Stimulated activated CD4-positive, alpha-beta T cell treated with anti-CD3 and anti-CD28 coated beads, Interleukin-2, amount 100 ng/mL, for 48 hours (primary cell): ENCODE data around the gene NR4A3.

Experiments used
- DNase-seq, 2 donors: peaks; one replicate each; pipeline ENCODE4 v3.0.0-alpha.2; 2020

NR4A3 gene

GRCh38 chr9:99889120-99889519 lies 67.4 kb downstream of the NR4A3 start:
- no peak for DNase-seq

GRCh38 chr9:99894826-99895225 lies 73.1 kb downstream of the NR4A3 start:
- no peak for DNase-seq

GRCh38 chr9:99895510-99895909 lies 73.8 kb downstream of the NR4A3 start:
- no peak for DNase-seq

- DNase-seq: no peak
Observed at GRCh38 chr9:99896119-99896518, 74.4 kb downstream of the NR4A3 start.

- no peak for DNase-seq
Observed at GRCh38 chr9:99903393-99903792, 81.7 kb downstream of the NR4A3 start.

GRCh38 chr9:99905833-99906402 lies 84.2 kb downstream of the NR4A3 start:
- DNase-seq: no peak

GRCh38 chr9:99906403-99907207 lies 84.9 kb downstream of the NR4A3 start, which contains the start of gene STX17:
Gene STX17 (plus strand): TSS chr9:99906654. CDS start chr9:99915240, 8,586 bp downstream.
- DNase-seq: peak; percentile 68 to 74

GRCh38 chr9:99907208-99907532 lies 85.5 kb downstream of the NR4A3 start:
- no peak for DNase-seq

GRCh38 chr9:99911600-99911999 lies 89.9 kb downstream of the NR4A3 start:
- no peak for DNase-seq
